GM12878 (cell line): ENCODE measurements around the gene CD8B.

Experiments used
- BCL3 ChIP-seq: IDR thresholded peaks from 2 replicates; pipeline ENCODE4 v1.6.1; 2011; ENCODE audit warnings: borderline replicate concordance, low read depth, mild to moderate bottlenecking, moderate library complexity, low read length; ENCODE audit not compliant: insufficient read depth, poor library complexity, severe bottlenecking
- BHLHE40 ChIP-seq, 2 experiments: fragments of 450-650 bp in 1 of 2; IDR thresholded peaks; 2 replicates each; pipeline ENCODE4 v1.6.1; 2011 to 2017; ENCODE audit warnings: low read depth in 2 of 2, borderline replicate concordance in 1 of 2, improper control_type of control experiment in 1 of 2, low read length in 1 of 2, mild to moderate bottlenecking in 1 of 2
- CREB1 ChIP-seq: IDR thresholded peaks from 2 replicates; pipeline ENCODE4 v1.6.1; 2012; ENCODE audit warnings: low read depth, mild to moderate bottlenecking, inconsistent platforms
- EP300 ChIP-seq, 2 experiments: fragments of 150-350 bp in 1 of 2; IDR thresholded peaks; 2 replicates each; pipeline ENCODE4 v1.6.1; 2011 to 2012; ENCODE audit warnings: low read depth in 2 of 2, low read length in 2 of 2, borderline replicate concordance in 1 of 2, improper control_type of control experiment in 1 of 2, inconsistent platforms in 1 of 2; ENCODE audit not compliant: control insufficient read depth in 1 of 2
- EZH2 ChIP-seq: IDR thresholded peaks from 2 replicates; pipeline ENCODE4 v1.6.1; 2012; ENCODE audit warnings: low read depth, mild to moderate bottlenecking, control low read depth, inconsistent platforms, low read length, borderline replicate concordance; ENCODE audit not compliant: control insufficient read depth
- POLR2A ChIP-seq: IDR thresholded peaks from 2 replicates; pipeline ENCODE4 v1.6.1; 2011; ENCODE audit warnings: low read depth, mild to moderate bottlenecking, low read length
- SUZ12 ChIP-seq: fragments of 200-600 bp; sonication (generic); IDR thresholded peaks from one replicate; pipeline ENCODE4 v1.6.1; 2018; ENCODE audit warnings: antibody characterized with exemption, mild to moderate bottlenecking; ENCODE audit not compliant: unreplicated experiment
- TAF1 ChIP-seq: IDR thresholded peaks from 2 replicates; pipeline ENCODE4 v1.6.1; 2011; ENCODE audit warnings: mild to moderate bottlenecking, low read depth, low read length, borderline replicate concordance
- TCF7 ChIP-seq: IDR thresholded peaks from 2 replicates; pipeline ENCODE4 v1.6.1; 2014; ENCODE audit warnings: antibody characterized with exemption, borderline replicate concordance
- ZBTB33 ChIP-seq: fragments of 450-650 bp; IDR thresholded peaks from 2 replicates; pipeline ENCODE4 v1.6.1; 2017; ENCODE audit warnings: mild to moderate bottlenecking
- TF ChIP-seq, protein P1 (sequence below), 3 experiments: IDR thresholded peaks in 2 of 3; conservative IDR thresholded peaks in 1 of 3; 2 replicates each; pipeline ENCODE4 v1.5.1; 2011; ENCODE audit warnings: low read depth in 3 of 3, low read length in 3 of 3, mild to moderate bottlenecking in 3 of 3, control low read depth in 2 of 3, moderate library complexity in 2 of 3, inconsistent platforms in 1 of 3, mixed read lengths in 1 of 3; ENCODE audit not compliant: control insufficient read depth in 2 of 3, insufficient read depth in 1 of 3; ENCODE audit errors: extremely low read depth in 1 of 3
- TF ChIP-seq, protein P2 (sequence below): IDR thresholded peaks from 2 replicates; pipeline ENCODE4 v1.6.1; 2012; ENCODE audit warnings: low read depth, low read length, improper control_type of control experiment

DNA sequence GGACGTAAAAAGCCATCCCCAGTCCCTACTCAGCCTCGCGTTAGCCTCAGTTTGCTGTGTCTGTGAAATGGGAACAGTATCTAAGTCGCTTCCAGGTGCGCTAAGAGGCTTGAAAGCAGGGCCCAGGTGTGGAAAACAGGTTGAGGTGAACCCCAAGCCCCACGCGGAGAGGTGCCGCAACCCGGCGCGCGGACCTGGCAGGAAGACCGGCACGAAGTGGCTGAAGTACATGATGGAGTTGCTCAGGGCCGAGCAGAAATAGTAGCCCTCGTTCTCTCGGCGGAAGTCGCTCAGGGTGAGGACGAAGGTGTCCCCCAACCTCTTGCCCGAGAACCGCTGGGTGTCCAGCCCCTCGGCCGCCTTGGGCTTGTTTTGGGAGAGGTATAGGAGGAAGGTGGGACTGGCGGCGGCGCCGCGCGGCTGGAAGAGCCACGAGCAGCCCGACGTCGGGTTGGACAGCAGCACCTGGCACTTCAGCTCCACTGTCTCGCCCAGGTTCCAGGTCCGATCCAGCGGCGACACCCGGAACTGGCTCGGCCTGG, 71.5 kb downstream of the CD8B start:
- TF ChIP-seq, protein P1, sequence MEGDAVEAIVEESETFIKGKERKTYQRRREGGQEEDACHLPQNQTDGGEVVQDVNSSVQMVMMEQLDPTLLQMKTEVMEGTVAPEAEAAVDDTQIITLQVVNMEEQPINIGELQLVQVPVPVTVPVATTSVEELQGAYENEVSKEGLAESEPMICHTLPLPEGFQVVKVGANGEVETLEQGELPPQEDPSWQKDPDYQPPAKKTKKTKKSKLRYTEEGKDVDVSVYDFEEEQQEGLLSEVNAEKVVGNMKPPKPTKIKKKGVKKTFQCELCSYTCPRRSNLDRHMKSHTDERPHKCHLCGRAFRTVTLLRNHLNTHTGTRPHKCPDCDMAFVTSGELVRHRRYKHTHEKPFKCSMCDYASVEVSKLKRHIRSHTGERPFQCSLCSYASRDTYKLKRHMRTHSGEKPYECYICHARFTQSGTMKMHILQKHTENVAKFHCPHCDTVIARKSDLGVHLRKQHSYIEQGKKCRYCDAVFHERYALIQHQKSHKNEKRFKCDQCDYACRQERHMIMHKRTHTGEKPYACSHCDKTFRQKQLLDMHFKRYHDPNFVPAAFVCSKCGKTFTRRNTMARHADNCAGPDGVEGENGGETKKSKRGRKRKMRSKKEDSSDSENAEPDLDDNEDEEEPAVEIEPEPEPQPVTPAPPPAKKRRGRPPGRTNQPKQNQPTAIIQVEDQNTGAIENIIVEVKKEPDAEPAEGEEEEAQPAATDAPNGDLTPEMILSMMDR (IDR thresholded peaks at IDR 0.05 in 2 of 3, conservative IDR thresholded peaks at IDR 0.05 in 1 of 3; ENCODE audit: control insufficient read depth in 2 of 3, extremely low read depth in 1 of 3, insufficient read depth in 1 of 3, low read depth in 3 of 3, low read length in 3 of 3): no peak
- TF ChIP-seq TAF1: no peak
- 0 out of 2 replicates have a peak, but pooled peaks have one; percentile 64 for TF ChIP-seq EZH2
- no peak for TF ChIP-seq EP300 (IDR thresholded peaks at IDR 0.05; ENCODE audit: borderline replicate concordance in 1 of 2, control insufficient read depth in 1 of 2, low read depth in 2 of 2, low read length in 2 of 2)
- TF ChIP-seq, protein P2, sequence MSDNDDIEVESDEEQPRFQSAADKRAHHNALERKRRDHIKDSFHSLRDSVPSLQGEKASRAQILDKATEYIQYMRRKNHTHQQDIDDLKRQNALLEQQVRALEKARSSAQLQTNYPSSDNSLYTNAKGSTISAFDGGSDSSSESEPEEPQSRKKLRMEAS: no peak
- TF ChIP-seq BCL3: no peak
- TF ChIP-seq SUZ12: peak; percentile 87
- no peak for TF ChIP-seq TCF7
- TF ChIP-seq CREB1: no peak
- no peak for TF ChIP-seq ZBTB33
- TF ChIP-seq BHLHE40 (IDR thresholded peaks at IDR 0.05; ENCODE audit: borderline replicate concordance in 1 of 2, low read depth in 2 of 2, low read length in 1 of 2): no peak
- no peak for TF ChIP-seq POLR2A
